Measurements from ENCODE around the gene TTC27.

Gene TTC27

GRCh38 chr2:32627814-32628579 is at the start of gene TTC27:
Gene TTC27, plus strand, starts transcription at chr2:32628050. Its CDS starts 243 bp downstream, at chr2:32628293.
- peak; percentile 91 for FAIRE-seq
- TF ChIP-seq POLR2A (IDR thresholded peaks at IDR 0.05; ENCODE audit: low read depth, low read length): peak; percentile 55
- peak; percentile 93 for DNase-seq (ENCODE audit: insufficient read length, low spot score)

GRCh38 chr2:32591669-32592463 is 36.0 kb upstream of the TTC27 start:
- DNase-seq (ENCODE audit: insufficient read length, low spot score) (no peak), FAIRE-seq (no peak)
- TF ChIP-seq POLR2A (IDR thresholded peaks at IDR 0.05; ENCODE audit: low read depth, low read length): no peak

DNA sequence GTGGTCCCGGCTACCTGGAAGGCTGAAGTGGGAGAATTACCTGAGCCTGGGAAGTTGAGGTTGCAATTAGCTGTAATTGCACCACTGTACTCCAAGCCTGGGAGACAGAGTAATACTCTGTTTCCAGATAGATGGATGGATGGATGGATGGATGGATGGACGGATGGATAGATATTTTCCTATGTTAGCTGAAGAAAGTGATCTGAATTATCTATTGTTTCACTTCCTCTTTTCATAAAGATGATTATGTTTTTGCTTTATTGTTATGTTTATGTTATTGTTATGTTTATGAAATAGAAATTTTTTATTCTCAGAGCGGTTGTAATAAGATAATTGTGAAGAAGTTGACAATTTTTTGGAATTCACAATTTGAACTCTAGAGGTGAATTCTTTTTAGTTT is 33.3 kb upstream of the TTC27 start:
- FAIRE-seq: no peak
- no peak for DNase-seq (ENCODE audit: insufficient read length, low spot score)
- no peak for TF ChIP-seq POLR2A (IDR thresholded peaks at IDR 0.05; ENCODE audit: low read depth, low read length)

GRCh38 chr2:32611366-32611765 is 16.5 kb upstream of the TTC27 start:
- no peak for TF ChIP-seq POLR2A (IDR thresholded peaks at IDR 0.05; ENCODE audit: low read depth, low read length)
- DNase-seq (ENCODE audit: insufficient read length, low spot score) (no peak), FAIRE-seq (no peak)

DNA sequence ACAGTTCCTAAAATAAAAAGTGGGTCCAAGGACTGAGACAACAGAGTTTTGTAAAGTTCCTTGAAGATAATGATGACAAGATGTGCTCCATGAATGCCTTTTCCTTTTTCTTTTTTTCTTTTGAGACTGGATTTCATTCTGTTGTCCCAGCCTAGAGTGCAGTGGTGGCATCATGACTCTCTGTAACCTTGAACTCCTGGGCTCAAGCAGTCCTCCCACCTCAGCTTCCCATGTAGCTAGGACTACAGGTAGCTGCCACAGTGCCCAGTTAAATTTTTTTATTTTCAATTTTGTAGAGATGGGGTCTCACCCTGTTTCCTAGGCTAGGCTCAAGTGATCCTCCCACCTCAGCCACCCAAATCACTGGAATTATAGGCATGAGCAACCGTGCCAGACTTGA is 16.1 kb upstream of the TTC27 start:
- TF ChIP-seq POLR2A (IDR thresholded peaks at IDR 0.05; ENCODE audit: low read depth, low read length): no peak
- FAIRE-seq (no peak), DNase-seq (ENCODE audit: insufficient read length, low spot score) (no peak)

- FAIRE-seq: no peak
- DNase-seq (ENCODE audit: insufficient read length, low spot score): no peak
- TF ChIP-seq POLR2A (IDR thresholded peaks at IDR 0.05; ENCODE audit: low read depth, low read length): no peak
These were observed 13.8 kb upstream of the TTC27 start for GRCh38 chr2:32614084-32614483.

- no peak for DNase-seq (ENCODE audit: insufficient read length, low spot score)
- no peak for FAIRE-seq
- no peak for TF ChIP-seq POLR2A (IDR thresholded peaks at IDR 0.05; ENCODE audit: low read depth, low read length)
These were observed 10.2 kb upstream of the TTC27 start for GRCh38 chr2:32617599-32618189.

DNA sequence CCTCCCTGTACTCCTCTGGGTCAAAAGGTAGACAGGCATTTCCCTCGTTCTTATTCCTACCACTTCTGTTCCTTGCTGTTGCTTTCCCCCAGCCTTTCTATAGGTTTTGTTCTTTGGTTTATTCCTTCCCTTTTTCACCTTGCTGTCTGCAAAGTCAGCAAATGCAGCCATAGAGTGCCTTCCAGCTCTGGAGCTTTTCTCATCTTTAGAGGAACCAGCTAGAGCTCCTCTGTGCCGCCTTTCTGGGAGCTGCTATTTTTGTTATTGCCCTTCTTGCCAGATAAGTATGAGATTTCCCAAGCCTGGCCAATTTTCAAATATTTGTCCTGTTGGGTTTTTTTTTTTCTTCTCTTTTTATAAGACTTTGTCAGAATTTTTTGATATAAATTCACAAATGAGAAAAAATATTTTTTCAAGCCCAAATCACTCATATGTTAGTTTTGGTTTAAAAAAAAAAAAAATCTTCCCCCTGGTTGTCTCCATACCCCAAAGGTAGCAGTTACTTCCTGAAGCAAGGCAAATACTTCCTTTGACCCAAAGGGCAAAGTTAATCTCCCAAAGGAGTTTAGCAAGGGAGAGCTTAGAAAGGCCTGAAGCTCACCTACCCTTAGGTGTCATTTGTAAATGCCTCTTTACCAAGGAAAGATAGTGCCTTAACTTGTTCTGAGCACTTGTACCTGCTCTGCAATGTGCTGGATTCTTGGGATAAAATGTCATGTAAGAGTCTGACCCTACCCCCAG is 5.1 kb upstream of the TTC27 start:
- FAIRE-seq (no peak), DNase-seq (ENCODE audit: insufficient read length, low spot score) (no peak)
- TF ChIP-seq POLR2A (IDR thresholded peaks at IDR 0.05; ENCODE audit: low read depth, low read length): no peak

DNA sequence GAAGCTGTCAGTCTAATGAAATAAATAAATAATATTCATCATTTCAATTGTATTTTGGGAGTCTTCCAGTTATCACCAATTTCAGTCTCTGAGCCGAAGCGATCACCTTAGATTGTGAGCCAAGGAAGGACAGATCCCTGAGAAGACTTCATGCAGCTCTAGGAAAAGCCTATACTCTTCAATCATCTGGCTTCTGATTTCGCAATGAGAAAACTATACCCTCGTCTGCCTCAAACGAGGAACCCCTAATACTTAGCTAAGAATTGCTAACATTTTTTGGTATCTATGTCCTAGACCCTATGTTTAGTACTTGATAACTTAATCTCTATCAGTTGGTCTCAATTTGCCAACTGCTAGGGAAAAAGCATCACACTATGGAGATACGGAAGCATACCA is 4.5 kb upstream of the TTC27 start:
- FAIRE-seq: no peak
- no peak for TF ChIP-seq POLR2A (IDR thresholded peaks at IDR 0.05; ENCODE audit: low read depth, low read length)

GRCh38 chr2:32624812-32625211 is 3.0 kb upstream of the TTC27 start:
- no peak for FAIRE-seq
- DNase-seq (ENCODE audit: insufficient read length, low spot score): no peak
- TF ChIP-seq POLR2A (IDR thresholded peaks at IDR 0.05; ENCODE audit: low read depth, low read length): no peak

More for the DNA sequence above, 4.5 kb upstream of the TTC27 start:
- no peak for DNase-seq (ENCODE audit: insufficient read length, low spot score)

GRCh38 chr2:32626639-32627221 is 1.1 kb upstream of the TTC27 start:
- FAIRE-seq: no peak
- TF ChIP-seq POLR2A (IDR thresholded peaks at IDR 0.05; ENCODE audit: low read depth, low read length): no peak
- no peak for DNase-seq (ENCODE audit: insufficient read length, low spot score)

- FAIRE-seq (no peak), DNase-seq (ENCODE audit: insufficient read length, low spot score) (no peak)
- TF ChIP-seq POLR2A (IDR thresholded peaks at IDR 0.05; ENCODE audit: low read depth, low read length): no peak
These were observed 423 bp upstream of the TTC27 start for GRCh38 chr2:32627441-32627813.

DNA sequence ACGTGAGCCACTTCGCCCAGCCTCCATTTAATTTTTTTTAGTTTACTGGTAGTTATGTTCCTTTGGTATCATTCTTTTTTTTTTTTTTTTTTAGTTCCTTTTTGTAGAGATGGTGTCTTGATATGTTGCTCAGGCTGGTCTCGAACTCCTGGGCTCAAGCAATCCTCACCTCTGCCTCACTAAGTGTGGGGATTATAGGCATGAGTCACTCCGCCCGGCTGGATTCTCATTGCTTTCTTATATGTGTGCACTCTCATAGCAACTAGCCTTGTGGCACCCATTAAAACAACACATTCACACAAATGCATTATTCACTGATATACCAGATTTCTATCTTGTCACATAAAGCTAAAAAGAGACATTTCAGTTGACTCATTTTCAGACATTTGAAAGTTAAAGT is 4.2 kb downstream of the TTC27 start:
- DNase-seq (ENCODE audit: insufficient read length, low spot score) (peak; percentile 47), FAIRE-seq (peak; percentile 87)
- no peak for TF ChIP-seq POLR2A (IDR thresholded peaks at IDR 0.05; ENCODE audit: low read depth, low read length)

Data from H54 (cell line).